ENCODE data around the gene EXOC3.

DNA sequence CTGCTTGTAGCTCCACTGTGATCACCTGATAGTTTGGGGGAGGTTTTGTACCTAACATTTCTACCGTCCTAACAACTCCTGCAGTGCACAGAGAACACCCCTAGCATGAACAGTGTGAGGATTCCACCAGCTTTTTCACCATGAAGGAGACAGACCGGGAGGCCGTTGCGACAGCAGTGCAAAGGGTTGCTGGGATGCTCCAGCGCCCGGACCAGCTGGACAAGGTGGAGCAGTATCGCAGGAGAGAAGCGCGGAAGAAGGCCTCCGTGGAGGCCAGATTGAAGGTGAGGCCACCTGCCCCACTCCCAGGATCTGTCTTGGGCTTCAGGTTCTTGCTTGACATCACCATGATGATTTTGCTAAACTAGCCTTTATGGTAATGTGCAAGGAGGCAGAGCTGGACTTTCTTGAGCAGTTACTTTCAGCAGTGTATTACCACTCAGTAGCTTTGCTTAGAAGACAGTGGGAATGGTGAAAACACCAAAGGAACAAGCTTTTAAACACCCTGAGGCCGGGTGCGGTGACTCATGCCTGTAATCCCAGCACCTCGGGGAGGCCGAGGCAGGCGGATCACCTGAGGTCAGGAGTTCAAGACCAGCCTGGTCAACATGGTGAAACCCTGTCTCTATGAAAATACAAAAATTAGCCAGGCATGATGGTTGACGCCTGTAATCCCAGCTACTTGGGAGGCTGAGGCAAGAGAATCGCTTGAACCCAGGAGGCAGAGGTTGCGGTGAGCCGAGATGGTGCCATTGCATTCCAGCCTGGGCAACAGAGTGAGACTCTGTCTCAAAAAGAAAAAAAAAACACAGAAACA, 3.3 kb downstream of the EXOC3 start:
- TF ChIP-seq, protein P1, sequence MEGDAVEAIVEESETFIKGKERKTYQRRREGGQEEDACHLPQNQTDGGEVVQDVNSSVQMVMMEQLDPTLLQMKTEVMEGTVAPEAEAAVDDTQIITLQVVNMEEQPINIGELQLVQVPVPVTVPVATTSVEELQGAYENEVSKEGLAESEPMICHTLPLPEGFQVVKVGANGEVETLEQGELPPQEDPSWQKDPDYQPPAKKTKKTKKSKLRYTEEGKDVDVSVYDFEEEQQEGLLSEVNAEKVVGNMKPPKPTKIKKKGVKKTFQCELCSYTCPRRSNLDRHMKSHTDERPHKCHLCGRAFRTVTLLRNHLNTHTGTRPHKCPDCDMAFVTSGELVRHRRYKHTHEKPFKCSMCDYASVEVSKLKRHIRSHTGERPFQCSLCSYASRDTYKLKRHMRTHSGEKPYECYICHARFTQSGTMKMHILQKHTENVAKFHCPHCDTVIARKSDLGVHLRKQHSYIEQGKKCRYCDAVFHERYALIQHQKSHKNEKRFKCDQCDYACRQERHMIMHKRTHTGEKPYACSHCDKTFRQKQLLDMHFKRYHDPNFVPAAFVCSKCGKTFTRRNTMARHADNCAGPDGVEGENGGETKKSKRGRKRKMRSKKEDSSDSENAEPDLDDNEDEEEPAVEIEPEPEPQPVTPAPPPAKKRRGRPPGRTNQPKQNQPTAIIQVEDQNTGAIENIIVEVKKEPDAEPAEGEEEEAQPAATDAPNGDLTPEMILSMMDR (IDR thresholded peaks at IDR 0.05), result no peak
- no peak for TF ChIP-seq POLR2AphosphoS5 (IDR thresholded peaks at IDR 0.05; ENCODE audit: low read depth, low read length)
